ENCODE data around the gene PLA2G4E. TPM values are rescaled to one million over a fixed set of nuclear protein-coding genes. Genes with fewer than 3 reads are reported as not detected.

PLA2G4E gene
- total RNA-seq, 1 experiment from 2014 or later = 1.8 TPM

- Histone ChIP-seq H3K4me1 (0 out of 2 replicates have a peak, but pooled peaks cover 7% of the 10 kb centered on the region), H3K9me3 (no peaks in the 10 kb centered on the region), H3K36me3 (ENCODE audit: control insufficient read depth, insufficient read depth, low read length) (peaks cover 2% of the 10 kb centered on the region), H3K4me3 (ENCODE audit: low read depth, low read length) (no peak overlapping the region), H3K27me3 (replicated peaks; ENCODE audit: control insufficient read depth, insufficient read depth, low read length) (no peaks in the 10 kb centered on the region)
- Mint-ChIP-seq H3K27ac (ENCODE audit: unreplicated experiment) (no peak overlapping the region), H3K36me3 (ENCODE audit: insufficient read depth, unreplicated experiment) (peaks cover 71% of the 10 kb centered on the region), H3K27me3 (ENCODE audit: insufficient read depth, unreplicated experiment) (no peaks in the 10 kb centered on the region), H3K9me3 (ENCODE audit: unreplicated experiment) (no peaks in the 10 kb centered on the region), H3K4me3 (ENCODE audit: unreplicated experiment) (no peak overlapping the region), H3K4me1 (ENCODE audit: low read depth, unreplicated experiment) (peaks cover 40% of the 10 kb centered on the region)
- ChIA-PET POLR2A (no interaction called here), CTCF (interaction anchor here (1.0 kb wide), 1 partner anchor 10 kb away, joined by 3 read pairs; no protein-coding TSS in a partner anchor)
- no peak for DNase-seq
- no peak for TF ChIP-seq CTCF (IDR thresholded peaks at IDR 0.05; ENCODE audit: insufficient read depth in 1 of 2, low read depth in 1 of 2, low read length in 1 of 2, severe bottlenecking in 1 of 2, unreplicated experiment in 1 of 2)
- BruUV-seq (replicated peaks) = no TSS peak
- intact Hi-C loops (cut with micrococcal nuclease; ENCODE audit: unreplicated experiment) = no loop called here
These were observed 83.3 kb downstream of the PLA2G4E start for GRCh38 chr15:41937568-41937923.

- Mint-ChIP-seq H3K27ac (ENCODE audit: unreplicated experiment) (no peak overlapping the region), H3K4me1 (ENCODE audit: low read depth, unreplicated experiment) (peaks cover 42% of the 10 kb centered on the region), H3K36me3 (ENCODE audit: insufficient read depth, unreplicated experiment) (peaks cover 71% of the 10 kb centered on the region), H3K4me3 (ENCODE audit: unreplicated experiment) (no peak overlapping the region), H3K27me3 (ENCODE audit: insufficient read depth, unreplicated experiment) (no peaks in the 10 kb centered on the region), H3K9me3 (ENCODE audit: unreplicated experiment) (no peaks in the 10 kb centered on the region)
- CTCF ChIA-PET = interaction anchor here (1.0 to 1.6 kb wide), 2 partner anchors 9 to 32 kb away, joined by 3 read pairs; no protein-coding TSS in a partner anchor
- Histone ChIP-seq H3K27me3 (replicated peaks; ENCODE audit: control insufficient read depth, insufficient read depth, low read length) (no peaks in the 10 kb centered on the region), H3K4me3 (ENCODE audit: low read depth, low read length) (no peak overlapping the region), H3K9me3 (no peaks in the 10 kb centered on the region), H3K36me3 (ENCODE audit: control insufficient read depth, insufficient read depth, low read length) (peaks cover 2% of the 10 kb centered on the region), H3K4me1 (0 out of 2 replicates have a peak, but pooled peaks cover 7% of the 10 kb centered on the region)
- intact Hi-C loops (cut with micrococcal nuclease; ENCODE audit: unreplicated experiment) = no loop called here
- TF ChIP-seq CTCF (IDR thresholded peaks at IDR 0.05; ENCODE audit: insufficient read depth in 1 of 2, low read depth in 1 of 2, low read length in 1 of 2, severe bottlenecking in 1 of 2, unreplicated experiment in 1 of 2) = no peak
- BruUV-seq (replicated peaks) = no TSS peak
- DNase-seq = no peak
- POLR2A ChIA-PET = no interaction called here
These were observed 83.9 kb downstream of the PLA2G4E start for GRCh38 chr15:41936649-41937567.

GRCh38 chr15:41936155-41936554 lies 84.7 kb downstream of the PLA2G4E start:
- H3K4me3 Mint-ChIP-seq (ENCODE audit: unreplicated experiment) = no peak overlapping the region
- no peak for DNase-seq
- H3K4me1 ChIP-seq = peaks cover 8% of the 10 kb centered on the region
- no peaks in the 10 kb centered on the region for H3K27me3 Mint-ChIP-seq (ENCODE audit: insufficient read depth, unreplicated experiment)
- no peak overlapping the region for H3K4me3 ChIP-seq (ENCODE audit: low read depth, low read length)
- H3K27me3 ChIP-seq (replicated peaks; ENCODE audit: control insufficient read depth, insufficient read depth, low read length) = no peaks in the 10 kb centered on the region
- BruUV-seq (replicated peaks) = no TSS peak
- ChIA-PET POLR2A (no interaction called here), CTCF (interaction anchor here (1.6 kb wide), 1 partner anchor 32 kb away, joined by 3 read pairs; no protein-coding TSS in a partner anchor)
- H3K9me3 Mint-ChIP-seq (ENCODE audit: unreplicated experiment) = no peaks in the 10 kb centered on the region
- no peak for TF ChIP-seq CTCF (IDR thresholded peaks at IDR 0.05; ENCODE audit: insufficient read depth in 1 of 2, low read depth in 1 of 2, low read length in 1 of 2, severe bottlenecking in 1 of 2, unreplicated experiment in 1 of 2)
- no peaks in the 10 kb centered on the region; the same call in none of the 2 replicates for H3K36me3 ChIP-seq (ENCODE audit: control insufficient read depth, insufficient read depth, low read length)
- H3K9me3 ChIP-seq = no peaks in the 10 kb centered on the region
- peaks cover 69% of the 10 kb centered on the region for H3K36me3 Mint-ChIP-seq (ENCODE audit: insufficient read depth, unreplicated experiment)
- no peak overlapping the region for H3K27ac Mint-ChIP-seq (ENCODE audit: unreplicated experiment)
- intact Hi-C loops (cut with micrococcal nuclease; ENCODE audit: unreplicated experiment) = no loop called here
- peaks cover 42% of the 10 kb centered on the region for H3K4me1 Mint-ChIP-seq (ENCODE audit: low read depth, unreplicated experiment)

All from Caco-2 (cell line).